HG03045 (cell line): ENCODE results near the gene GALC.
"Not testable (repeated sequence)": the region's sequence is repeated elsewhere in the genome, so short reads cannot be mapped to it uniquely, and the experiment has no call there.

Experiments used
- ATAC-seq: cut with Tn5 transposase; IDR thresholded peaks from one replicate; pipeline ENCODE4 v1.9.1; 2021; ENCODE audit warnings: mild to moderate bottlenecking, moderate library complexity; ENCODE audit not compliant: unreplicated experiment

The GALC gene

GRCh38 chr14:87992718-87993628, at the start of gene GALC:
GALC (minus strand) TSS chr14:87993182; CDS start chr14:87993164, 18 bp downstream.
- ATAC-seq: peak; percentile 91

GRCh38 chr14:88040146-88040545, 47.2 kb upstream of the GALC start:
- ATAC-seq: no peak

DNA sequence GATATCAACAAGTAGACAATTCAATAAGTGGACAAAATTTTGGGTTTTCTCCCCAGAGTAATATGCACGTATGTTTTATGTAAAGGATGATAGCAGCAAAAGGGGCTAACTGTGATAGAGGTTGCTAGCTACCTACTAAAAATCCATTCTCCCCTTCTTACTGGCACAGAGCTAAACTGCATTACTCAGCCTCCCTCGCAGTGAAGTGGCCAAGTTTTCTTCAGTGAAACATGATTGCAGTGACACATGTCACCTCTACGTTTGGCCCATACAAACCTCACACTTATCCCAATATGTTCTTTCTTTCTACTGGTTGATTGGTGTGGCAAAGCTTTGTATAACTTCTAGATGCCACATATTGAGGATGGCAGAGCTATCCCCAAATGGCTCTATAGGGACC, 46.2 kb upstream of the GALC start:
- no peak for ATAC-seq

- no peak for ATAC-seq
These were observed 44.3 kb upstream of the GALC start for GRCh38 chr14:88037325-88037724.

GRCh38 chr14:88036422-88036821, 43.4 kb upstream of the GALC start:
- ATAC-seq: no peak

- no peak for ATAC-seq
These were observed 41.1 kb upstream of the GALC start for GRCh38 chr14:88034076-88034475.

GRCh38 chr14:88032373-88032772, 39.4 kb upstream of the GALC start:
- ATAC-seq: no peak

DNA sequence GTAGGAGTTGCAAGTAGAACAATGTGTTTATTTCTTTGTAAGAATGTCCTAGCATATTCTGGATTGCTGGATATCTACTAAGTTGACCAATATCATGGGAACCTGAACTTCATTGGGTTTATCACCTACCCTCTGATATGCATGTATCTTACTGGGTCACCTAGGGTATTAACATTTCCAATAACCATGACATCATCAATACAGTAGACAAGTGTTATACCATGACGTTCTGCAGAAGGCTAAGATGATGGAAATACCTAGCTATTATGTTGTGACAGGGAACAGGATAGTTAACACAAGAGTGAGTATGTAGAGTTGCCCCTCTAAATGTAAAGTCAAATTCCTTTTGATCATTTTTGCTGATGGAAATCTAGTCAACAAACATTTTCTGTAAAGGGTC, 37.9 kb upstream of the GALC start:
- no peak for ATAC-seq

GRCh38 chr14:88030079-88030478, 37.1 kb upstream of the GALC start:
- ATAC-seq: no peak

GRCh38 chr14:88029500-88029899, 36.5 kb upstream of the GALC start:
- ATAC-seq: no peak

GRCh38 chr14:88026890-88027289, 33.9 kb upstream of the GALC start:
- no peak for ATAC-seq

DNA sequence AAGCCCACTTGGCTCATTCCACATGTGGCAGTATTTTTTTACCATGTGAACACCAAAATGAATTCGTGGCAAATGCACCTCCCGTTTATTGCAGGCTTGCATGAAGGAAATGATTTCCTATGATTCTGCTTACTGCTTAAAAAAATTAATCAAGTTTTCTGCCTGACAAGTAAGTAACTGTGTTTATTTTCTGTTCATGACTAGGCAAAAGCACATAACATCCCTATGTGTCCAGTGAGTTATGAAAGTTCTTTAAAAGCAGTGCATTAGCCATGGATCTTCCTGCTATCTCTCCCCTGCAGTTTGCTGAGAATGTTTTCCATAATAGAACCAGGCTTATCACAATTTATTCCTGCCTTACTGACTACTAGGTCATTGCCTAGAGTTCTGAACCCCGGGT, 32.3 kb upstream of the GALC start:
- ATAC-seq: no peak

DNA sequence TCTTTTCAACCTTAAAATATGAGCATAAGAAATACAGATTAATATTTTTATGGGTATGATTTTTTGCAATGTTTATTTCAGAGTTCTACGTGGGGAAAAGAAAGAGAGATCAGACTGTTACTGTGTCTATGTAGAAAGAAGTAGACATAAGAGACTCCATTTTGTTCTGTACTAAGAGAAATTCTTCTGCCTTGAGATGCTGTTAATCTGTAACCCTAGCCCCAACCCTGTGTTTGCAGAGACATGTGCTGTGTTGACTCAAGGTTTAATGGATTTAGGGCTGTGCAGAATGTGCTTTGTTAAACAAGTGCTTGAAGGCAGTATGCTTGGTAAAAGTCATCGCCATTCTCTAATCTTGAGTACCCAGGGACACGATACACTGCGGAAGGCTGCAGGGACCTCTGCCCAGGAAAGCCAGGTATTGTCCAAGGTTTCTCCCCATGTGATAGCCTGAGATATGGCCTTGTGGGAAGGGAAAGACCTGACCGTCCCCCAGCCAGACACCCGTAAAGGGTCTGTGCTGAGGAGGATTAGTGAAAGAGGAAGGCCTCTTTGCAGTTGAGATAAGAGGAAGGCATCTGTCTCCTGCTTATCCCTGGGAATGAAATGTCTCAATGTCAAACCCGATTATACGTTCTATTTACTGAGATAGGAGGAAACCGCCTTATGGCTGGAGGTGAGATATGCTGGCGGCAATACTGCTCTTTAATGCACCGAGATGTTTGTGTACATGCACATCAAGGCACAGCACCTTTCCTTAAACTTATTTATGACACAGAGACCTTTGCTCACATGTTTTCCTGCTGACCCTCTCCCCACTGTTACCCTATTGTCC, 31.5 kb upstream of the GALC start:
- not testable (repeated sequence) for ATAC-seq

- no peak for ATAC-seq
These were observed 30.7 kb upstream of the GALC start for GRCh38 chr14:88023658-88024187.

- ATAC-seq: no peak
These were observed 24.6 kb upstream of the GALC start for GRCh38 chr14:88017535-88017934.

DNA sequence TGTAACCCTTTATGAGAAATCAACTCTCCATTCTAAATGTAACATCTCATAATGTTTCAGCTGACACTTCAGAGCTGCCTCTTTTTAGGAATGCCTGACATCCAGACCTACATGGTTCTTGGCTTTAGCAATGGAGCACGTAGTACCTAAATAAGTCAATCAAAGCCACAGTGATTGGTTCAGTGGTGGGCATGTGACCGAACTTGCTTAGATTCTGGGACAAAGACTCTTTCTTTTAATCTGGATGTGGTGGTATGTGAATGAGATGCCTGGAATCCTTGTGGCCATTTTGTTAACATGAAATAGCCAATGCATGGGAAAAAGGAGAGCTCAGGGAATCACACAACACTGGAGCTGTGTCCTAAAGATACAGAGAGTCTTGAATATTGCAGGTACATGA, 23.8 kb upstream of the GALC start:
- no peak for ATAC-seq

GRCh38 chr14:88013750-88014349, 20.9 kb upstream of the GALC start:
- ATAC-seq: peak; percentile 93

DNA sequence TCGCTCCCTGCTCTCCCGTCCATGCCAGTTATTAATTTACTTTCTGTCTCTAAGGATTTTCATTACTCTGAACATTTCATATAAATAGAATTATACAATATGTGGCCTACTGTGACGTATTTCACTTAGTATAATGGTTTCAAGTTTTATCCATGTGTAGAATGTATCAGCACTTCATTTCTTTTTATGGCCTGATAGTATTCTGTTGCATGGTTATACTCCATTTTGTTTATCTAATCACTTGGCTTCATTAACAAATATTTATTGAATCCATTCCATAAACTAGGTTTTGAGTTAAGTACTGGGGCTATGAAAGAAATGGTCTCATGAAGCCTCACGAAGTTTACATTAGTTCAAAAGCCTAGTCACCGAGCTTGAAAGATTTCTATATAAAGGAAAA, 19.5 kb upstream of the GALC start:
- ATAC-seq: no peak

- no peak for ATAC-seq
These were observed 17.3 kb upstream of the GALC start for GRCh38 chr14:88010331-88010730.

- ATAC-seq: no peak
These were observed 16.5 kb upstream of the GALC start for GRCh38 chr14:88009486-88009885.

DNA sequence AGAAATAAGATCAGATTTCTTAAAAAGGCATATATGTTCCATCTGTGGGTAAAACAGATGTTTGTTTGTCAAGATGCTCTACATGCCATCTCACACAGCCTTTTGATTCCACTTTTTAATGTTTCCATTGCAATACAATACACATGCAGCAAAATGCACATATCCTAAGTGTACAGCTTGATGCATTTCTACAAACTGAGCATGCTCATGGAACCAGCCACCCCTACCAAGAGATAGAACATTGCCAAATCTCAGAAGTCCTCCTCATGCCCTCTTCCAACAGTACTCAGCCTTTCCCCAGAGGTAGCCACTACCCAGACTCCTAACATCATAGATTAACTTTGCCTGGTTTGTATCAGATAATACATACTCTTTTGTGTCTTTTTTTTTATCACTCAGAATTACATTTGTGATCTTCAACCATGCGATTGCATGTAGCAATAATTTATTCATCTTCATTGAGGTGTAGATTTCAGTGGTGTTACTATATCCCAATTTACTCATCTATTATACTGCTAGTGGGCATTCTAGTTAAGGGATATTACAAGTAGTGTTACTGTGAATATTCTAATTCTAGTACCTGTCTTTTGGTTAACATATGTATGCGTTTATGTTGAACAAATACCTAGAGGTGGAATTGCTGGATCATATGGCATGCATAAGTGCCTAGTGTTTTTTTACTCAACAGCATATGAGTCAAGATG, 15.2 kb upstream of the GALC start:
- no peak for ATAC-seq
